Kidney (tissue), 14 donors: ENCODE data around the gene RPS21. TPM values are rescaled to one million over a fixed set of nuclear protein-coding genes. Genes with fewer than 3 reads are reported as not detected.

Source experiments
- DNase-seq, 5 donors: peaks; one replicate each; pipeline ENCODE4 v3.0.0-alpha.2; 2013 to 2020
- FAIRE-seq: peaks from 2 replicates; lab custom pipeline; 2012; peaks lifted over from hg19 to GRCh38; lab: Jason Lieb, UNC
- H3K27ac ChIP-seq, 2 donors: one replicate each; pipeline ENCODE4 v1.7.0; 2013; ENCODE audit warnings: low read depth in 2 of 2, low read length in 2 of 2, inconsistent platforms in 1 of 2
- H3K27me3 ChIP-seq: one replicate; pipeline ENCODE4 v1.7.1; 2013; ENCODE audit warnings: low read length, inconsistent platforms; ENCODE audit not compliant: control insufficient read depth, insufficient read depth
- H3K36me3 ChIP-seq, 3 donors: one replicate each; pipeline versions ENCODE4 v1.7.0 to v1.7.1; 2013; ENCODE audit warnings: low read length in 3 of 3, control low read depth in 1 of 3, inconsistent platforms in 1 of 3; ENCODE audit not compliant: insufficient read depth in 3 of 3, control insufficient read depth in 2 of 3
- H3K4me1 ChIP-seq, 3 donors: one replicate each; pipeline versions ENCODE4 v1.7.0 to v1.7.1; 2013; ENCODE audit warnings: low read length in 3 of 3, inconsistent platforms in 1 of 3, low read depth in 1 of 3; ENCODE audit not compliant: control insufficient read depth in 2 of 3, insufficient read depth in 2 of 3
- H3K4me3 ChIP-seq, 3 donors: one replicate each; pipeline versions ENCODE4 v1.7.0 to v1.8.1; 2013; ENCODE audit warnings: low read length in 3 of 3, control low read depth in 1 of 3, inconsistent platforms in 1 of 3
- H3K9ac ChIP-seq, 3 donors: one replicate each; pipeline versions ENCODE4 v1.7.0 to v1.7.1; 2013; ENCODE audit warnings: low read length in 3 of 3, control low read depth in 1 of 3, inconsistent platforms in 1 of 3
- H3K9me3 ChIP-seq, 3 donors: one replicate each; pipeline versions ENCODE4 v1.7.0 to v1.7.1; 2013; ENCODE audit warnings: low read length in 3 of 3, control low read depth in 1 of 3, inconsistent platforms in 1 of 3; ENCODE audit not compliant: control insufficient read depth in 2 of 3, insufficient read depth in 1 of 3
- intact Hi-C: fragments of 100-400 bp; cut with DNase I; formaldehyde crosslinking; loops from one replicate; pipeline ENCODE4 v1.11.1; 2022
- polyA plus RNA-seq: library from polyadenylated mRNA; stranded (reverse); fragments of 350-450 nt; fragmentation: Illumina TruSeq; extraction: RNeasy Lipid Tissue Mini Kit (QIAGEN cat#74804); gene quantifications from one replicate; pipeline ENCODE4 v1.2.3, GENCODE V29; 2014; ENCODE audit warnings: low read depth, low replicate concordance; ENCODE audit not compliant: insufficient read depth
- total RNA-seq: library from RNA; stranded (reverse); fragmentation: NEBNext Ultra II Directional; extraction: Animal tissue kit (Norgen Biotek cat#: 25700); gene quantifications from one replicate; pipeline ENCODE4 v1.2.1, GENCODE V29; 2021
- TF ChIP-seq, protein P1 (sequence below): IDR thresholded peaks from 3 replicates; pipeline ENCODE4 v1.5.1; 2012; ENCODE audit warnings: mild to moderate bottlenecking, moderate library complexity, borderline replicate concordance; ENCODE audit not compliant: insufficient read depth; ENCODE audit errors: extremely low read depth
- donor health status: control.
- donor health status: control.
- donor health status: control.
- donor health status: control.
- donor health status: control.
- donor health status: DM: yes; HTN: yes; CAD: no.
- donor health status: Normal renal cell carcinoma (clear cell type).

The RPS21 gene
- total and polyA plus RNA-seq, 2 donors from 2014 or later: 1,221 to 2,336 TPM

DNA sequence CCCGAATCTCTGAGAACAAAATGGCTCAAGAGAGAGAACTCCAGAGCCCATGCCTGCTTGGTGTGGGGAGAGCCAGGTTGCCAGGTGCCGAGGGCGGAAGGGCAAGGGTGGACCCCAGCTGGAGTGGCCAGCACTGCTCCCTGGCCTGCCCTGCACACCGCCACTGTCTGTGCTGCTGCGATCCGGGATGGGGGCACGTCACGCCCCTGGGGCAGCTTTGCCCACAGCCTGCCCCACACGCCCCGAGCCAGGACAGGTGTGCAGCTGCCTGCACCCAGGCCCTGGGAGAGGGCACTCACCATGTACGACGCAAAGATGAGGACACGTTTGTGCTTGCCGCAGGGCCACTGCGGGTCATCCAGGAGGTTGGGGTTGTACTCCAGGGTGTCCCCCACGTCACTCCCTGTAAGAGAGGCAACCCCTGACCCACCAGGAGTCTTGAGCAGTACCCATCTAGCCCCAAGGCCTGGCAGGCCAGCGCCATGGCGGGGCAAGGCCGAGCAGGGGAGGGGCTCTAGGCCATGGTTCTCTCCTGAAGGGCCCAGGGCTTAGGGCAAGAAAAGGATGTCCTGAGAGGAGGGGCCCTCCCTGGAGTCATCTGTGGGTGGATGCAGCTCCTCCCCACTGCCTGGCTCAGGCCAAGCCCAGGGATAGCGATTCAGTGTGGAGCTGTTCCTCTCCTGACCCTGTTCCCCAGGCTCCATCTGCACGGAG is 5.9 kb downstream of the RPS21 start:
- no peak overlapping the region for H3K4me3 ChIP-seq
- no peak for DNase-seq
- no peak overlapping the region for H3K9ac ChIP-seq
- no peak overlapping the region for H3K27ac ChIP-seq
- intact Hi-C loops: no loop called here
- TF ChIP-seq, protein P1, sequence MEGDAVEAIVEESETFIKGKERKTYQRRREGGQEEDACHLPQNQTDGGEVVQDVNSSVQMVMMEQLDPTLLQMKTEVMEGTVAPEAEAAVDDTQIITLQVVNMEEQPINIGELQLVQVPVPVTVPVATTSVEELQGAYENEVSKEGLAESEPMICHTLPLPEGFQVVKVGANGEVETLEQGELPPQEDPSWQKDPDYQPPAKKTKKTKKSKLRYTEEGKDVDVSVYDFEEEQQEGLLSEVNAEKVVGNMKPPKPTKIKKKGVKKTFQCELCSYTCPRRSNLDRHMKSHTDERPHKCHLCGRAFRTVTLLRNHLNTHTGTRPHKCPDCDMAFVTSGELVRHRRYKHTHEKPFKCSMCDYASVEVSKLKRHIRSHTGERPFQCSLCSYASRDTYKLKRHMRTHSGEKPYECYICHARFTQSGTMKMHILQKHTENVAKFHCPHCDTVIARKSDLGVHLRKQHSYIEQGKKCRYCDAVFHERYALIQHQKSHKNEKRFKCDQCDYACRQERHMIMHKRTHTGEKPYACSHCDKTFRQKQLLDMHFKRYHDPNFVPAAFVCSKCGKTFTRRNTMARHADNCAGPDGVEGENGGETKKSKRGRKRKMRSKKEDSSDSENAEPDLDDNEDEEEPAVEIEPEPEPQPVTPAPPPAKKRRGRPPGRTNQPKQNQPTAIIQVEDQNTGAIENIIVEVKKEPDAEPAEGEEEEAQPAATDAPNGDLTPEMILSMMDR: no peak
- H3K27me3 ChIP-seq: no peaks in the 10 kb centered on the region
- no peaks in the 10 kb centered on the region for H3K9me3 ChIP-seq
- no peak for FAIRE-seq
- H3K4me1 ChIP-seq: peaks cover 0 to 9% (median 4%) of the 10 kb centered on the region in 3 donors
- peaks cover 3 to 12% (median 5%) of the 10 kb centered on the region in 3 donors for H3K36me3 ChIP-seq

DNA sequence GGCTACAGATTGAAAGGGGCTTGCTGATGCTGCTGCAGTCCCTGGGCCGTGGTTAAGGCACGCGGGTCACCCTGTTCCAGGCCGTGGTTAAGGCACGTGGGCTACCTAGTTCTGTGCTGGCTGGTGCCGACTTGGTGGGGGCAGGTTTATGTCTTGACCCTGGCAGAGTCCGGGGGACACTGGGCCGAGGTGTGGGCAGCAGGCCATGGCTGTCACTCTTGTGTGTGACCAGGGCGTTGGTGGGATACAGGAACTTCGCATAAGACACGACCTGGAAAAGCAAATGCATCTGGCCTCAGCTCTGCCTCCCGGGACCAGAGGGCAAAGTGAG is 6.4 kb downstream of the RPS21 start:
- peaks cover 0 to 3% (median 2%) of the 10 kb centered on the region in 3 donors for H3K4me1 ChIP-seq
- H3K27ac ChIP-seq: no peak overlapping the region
- FAIRE-seq (no peak), DNase-seq (no peak)
- TF ChIP-seq, protein P1: no peak
- intact Hi-C loops: no loop called here
- peaks cover 3 to 11% (median 5%) of the 10 kb centered on the region in 3 donors for H3K36me3 ChIP-seq
- no peak overlapping the region for H3K4me3 ChIP-seq
- no peak overlapping the region for H3K9ac ChIP-seq
- no peaks in the 10 kb centered on the region for H3K27me3 ChIP-seq
- H3K9me3 ChIP-seq: no peaks in the 10 kb centered on the region

DNA sequence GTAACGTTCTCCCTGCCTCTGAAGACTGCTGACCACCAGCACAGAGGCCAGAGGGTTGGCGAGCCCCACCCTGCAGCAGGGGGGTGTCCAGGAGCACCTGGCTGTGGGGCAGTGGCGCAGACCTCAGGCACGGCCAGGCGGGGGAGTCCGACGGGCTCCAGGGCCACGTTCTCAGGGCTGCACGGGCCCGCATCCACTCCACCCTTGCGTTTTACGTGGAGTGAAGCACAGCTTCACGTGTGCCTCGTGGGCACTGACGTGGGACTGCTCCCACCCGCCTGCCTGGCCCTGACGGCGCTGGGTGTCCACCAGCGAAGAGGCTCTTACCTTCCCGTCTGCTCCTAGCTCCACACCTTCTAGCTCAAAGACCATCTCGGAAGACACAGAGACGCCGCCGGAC is 6.9 kb downstream of the RPS21 start:
- H3K4me1 ChIP-seq: no peaks in the 10 kb centered on the region
- intact Hi-C loops: no loop called here
- TF ChIP-seq, protein P1: no peak
- no peaks in the 10 kb centered on the region for H3K27me3 ChIP-seq
- no peaks in the 10 kb centered on the region for H3K9me3 ChIP-seq
- H3K9ac ChIP-seq: no peak overlapping the region
- H3K27ac ChIP-seq: no peak overlapping the region
- peaks cover under 1 to 5% (median 2%) of the 10 kb centered on the region in 3 donors for H3K36me3 ChIP-seq
- FAIRE-seq: no peak
- no peak overlapping the region for H3K4me3 ChIP-seq
- no peak for DNase-seq
